Measurements from ENCODE around the gene CAMTA1. TPM values are rescaled to one million over a fixed set of nuclear protein-coding genes. Genes with fewer than 3 reads are reported as not detected.
A peak's percentile ranks its signal among the peaks of the same experiment; 100 is the strongest.

Gene CAMTA1
- total RNA-seq, 1 donor from 2014 or later: 77.6 TPM

- Histone ChIP-seq H4K20me1 (ENCODE audit: insufficient read depth, low read length) (no peaks in the 10 kb centered on the region), H3K4me3 (ENCODE audit: insufficient read depth, low read depth, low read length) (no peak overlapping the region), H3K79me2 (ENCODE audit: insufficient read depth, low read length) (no peaks in the 10 kb centered on the region), H3K27me3 (ENCODE audit: insufficient read depth, low read length) (peaks cover 2% of the 10 kb centered on the region), H2AFZ (ENCODE audit: low read depth, low read length) (no peak overlapping the region), H3K9ac (ENCODE audit: low read length) (no peak overlapping the region), H3K36me3 (ENCODE audit: insufficient read depth, low read length) (no peaks in the 10 kb centered on the region), H3K9me3 (ENCODE audit: insufficient read depth, low read depth, low read length) (no peaks in the 10 kb centered on the region), H3K4me2 (ENCODE audit: low read length) (peak overlapping the region; percentile 28), H3K4me1 (ENCODE audit: insufficient read depth, low read length) (no peaks in the 10 kb centered on the region), H3K27ac (ENCODE audit: low read depth, low read length) (no peak overlapping the region)
- H3K4me1 Mint-ChIP-seq (ENCODE audit: low read depth, unreplicated experiment): peaks cover 6% of the 10 kb centered on the region
- peak; percentile 36 for DNase-seq (ENCODE audit: low read depth)
- peaks cover 4% of the 10 kb centered on the region for H3K27me3 Mint-ChIP-seq (ENCODE audit: low read depth, unreplicated experiment)
- no peak overlapping the region for H3K27ac Mint-ChIP-seq (ENCODE audit: unreplicated experiment)
- no peaks in the 10 kb centered on the region for H3K9me3 Mint-ChIP-seq (ENCODE audit: unreplicated experiment)
- H3K36me3 Mint-ChIP-seq (ENCODE audit: low read depth, unreplicated experiment): no peaks in the 10 kb centered on the region
- TF ChIP-seq CTCF (IDR thresholded peaks at IDR 0.05; ENCODE audit: insufficient read depth, low read depth, low read length): no peak
- no peak for TF ChIP-seq EZH2 (IDR thresholded peaks at IDR 0.05; ENCODE audit: insufficient read depth, low read length)
- FAIRE-seq: no peak
- no peak overlapping the region for H3K4me3 Mint-ChIP-seq (ENCODE audit: unreplicated experiment)
These were observed 163.6 kb downstream of the CAMTA1 start for GRCh38 chr1:6948861-6949260.

GRCh38 chr1:6950001-6950765, 164.9 kb downstream of the CAMTA1 start:
- no peak for DNase-seq (ENCODE audit: low read depth)
- no peak overlapping the region for H3K9ac ChIP-seq (ENCODE audit: low read length)

More at GRCh38 chr1:6950001-6950765, 164.9 kb downstream of the CAMTA1 start:
- no peak overlapping the region for H3K27ac ChIP-seq (ENCODE audit: low read depth, low read length)
- no peak for FAIRE-seq
- H3K27me3 Mint-ChIP-seq (ENCODE audit: low read depth, unreplicated experiment): peaks cover 6% of the 10 kb centered on the region
- no peaks in the 10 kb centered on the region for H3K36me3 Mint-ChIP-seq (ENCODE audit: low read depth, unreplicated experiment)
- H3K4me3 ChIP-seq (ENCODE audit: insufficient read depth, low read depth, low read length): no peak overlapping the region
- no peaks in the 10 kb centered on the region for H3K9me3 Mint-ChIP-seq (ENCODE audit: unreplicated experiment)
- H3K79me2 ChIP-seq (ENCODE audit: insufficient read depth, low read length): no peaks in the 10 kb centered on the region
- no peaks in the 10 kb centered on the region for H3K4me1 ChIP-seq (ENCODE audit: insufficient read depth, low read length)
- peaks cover 6% of the 10 kb centered on the region for H3K4me1 Mint-ChIP-seq (ENCODE audit: low read depth, unreplicated experiment)
- H3K36me3 ChIP-seq (ENCODE audit: insufficient read depth, low read length): no peaks in the 10 kb centered on the region
- H3K4me3 Mint-ChIP-seq (ENCODE audit: unreplicated experiment): no peak overlapping the region
- H3K4me2 ChIP-seq (ENCODE audit: low read length): no peak overlapping the region
- no peak overlapping the region for H2AFZ ChIP-seq (ENCODE audit: low read depth, low read length)
- no peaks in the 10 kb centered on the region for H3K9me3 ChIP-seq (ENCODE audit: insufficient read depth, low read depth, low read length)
- H4K20me1 ChIP-seq (ENCODE audit: insufficient read depth, low read length): no peaks in the 10 kb centered on the region
- no peak overlapping the region for H3K27ac Mint-ChIP-seq (ENCODE audit: unreplicated experiment)
- peaks cover 8% of the 10 kb centered on the region for H3K27me3 ChIP-seq (ENCODE audit: insufficient read depth, low read length)
- TF ChIP-seq CTCF (IDR thresholded peaks at IDR 0.05; ENCODE audit: insufficient read depth, low read depth, low read length) (no peak), EZH2 (IDR thresholded peaks at IDR 0.05; ENCODE audit: insufficient read depth, low read length) (no peak)

All from astrocyte (in vitro differentiated cells and primary cell).